DND-41 (cell line): ENCODE data around the gene NME7.

Experiments used
- EZH2 ChIP-seq: IDR thresholded peaks from 3 replicates; pipeline ENCODE4 v1.6.1; 2012; ENCODE audit warnings: borderline replicate concordance, low read depth, mild to moderate bottlenecking, moderate library complexity, low read length, inconsistent platforms; ENCODE audit not compliant: severe bottlenecking
- TF ChIP-seq, protein P1 (sequence below): IDR thresholded peaks from 2 replicates; pipeline ENCODE4 v1.5.1; 2012; ENCODE audit warnings: borderline replicate concordance, low read length, moderate library complexity, mild to moderate bottlenecking; ENCODE audit not compliant: poor library complexity, severe bottlenecking; ENCODE audit errors: extremely low read depth

DNA sequence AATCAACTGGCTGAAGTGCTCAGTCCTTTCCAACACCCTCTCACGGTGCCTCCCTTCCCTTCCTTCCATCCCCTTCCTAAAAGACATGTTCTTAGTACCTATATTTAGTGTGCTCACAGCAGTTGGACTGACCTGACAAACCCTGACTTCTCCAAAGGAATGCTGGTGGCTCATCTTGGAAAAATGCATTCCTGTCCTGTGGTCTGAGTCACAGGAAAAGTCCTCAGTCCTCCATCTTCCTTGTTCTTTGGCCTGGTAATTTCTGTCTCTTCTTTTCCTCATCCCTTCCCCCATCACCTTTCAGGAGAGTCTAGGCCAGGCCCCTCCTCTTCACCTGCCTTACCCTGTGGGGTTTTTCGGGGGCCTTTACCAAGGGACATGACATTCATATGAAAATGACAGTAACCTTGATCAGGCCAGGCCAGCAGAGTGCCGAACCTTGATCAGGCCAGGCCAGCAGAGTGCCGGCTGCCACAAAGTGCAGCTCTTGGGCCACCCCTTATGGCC is 253.9 kb downstream of the NME7 start:
- TF ChIP-seq, protein P1, sequence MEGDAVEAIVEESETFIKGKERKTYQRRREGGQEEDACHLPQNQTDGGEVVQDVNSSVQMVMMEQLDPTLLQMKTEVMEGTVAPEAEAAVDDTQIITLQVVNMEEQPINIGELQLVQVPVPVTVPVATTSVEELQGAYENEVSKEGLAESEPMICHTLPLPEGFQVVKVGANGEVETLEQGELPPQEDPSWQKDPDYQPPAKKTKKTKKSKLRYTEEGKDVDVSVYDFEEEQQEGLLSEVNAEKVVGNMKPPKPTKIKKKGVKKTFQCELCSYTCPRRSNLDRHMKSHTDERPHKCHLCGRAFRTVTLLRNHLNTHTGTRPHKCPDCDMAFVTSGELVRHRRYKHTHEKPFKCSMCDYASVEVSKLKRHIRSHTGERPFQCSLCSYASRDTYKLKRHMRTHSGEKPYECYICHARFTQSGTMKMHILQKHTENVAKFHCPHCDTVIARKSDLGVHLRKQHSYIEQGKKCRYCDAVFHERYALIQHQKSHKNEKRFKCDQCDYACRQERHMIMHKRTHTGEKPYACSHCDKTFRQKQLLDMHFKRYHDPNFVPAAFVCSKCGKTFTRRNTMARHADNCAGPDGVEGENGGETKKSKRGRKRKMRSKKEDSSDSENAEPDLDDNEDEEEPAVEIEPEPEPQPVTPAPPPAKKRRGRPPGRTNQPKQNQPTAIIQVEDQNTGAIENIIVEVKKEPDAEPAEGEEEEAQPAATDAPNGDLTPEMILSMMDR = no peak
- TF ChIP-seq EZH2 = no peak
